Measurements from ENCODE around the gene CASK. TPM values are rescaled to one million over a fixed set of nuclear protein-coding genes. Genes with fewer than 3 reads are reported as not detected.

CASK gene
- total and polyA plus RNA-seq, 4 experiments from 2014 or later: 3.8 to 116 (median 68.6) TPM

DNA sequence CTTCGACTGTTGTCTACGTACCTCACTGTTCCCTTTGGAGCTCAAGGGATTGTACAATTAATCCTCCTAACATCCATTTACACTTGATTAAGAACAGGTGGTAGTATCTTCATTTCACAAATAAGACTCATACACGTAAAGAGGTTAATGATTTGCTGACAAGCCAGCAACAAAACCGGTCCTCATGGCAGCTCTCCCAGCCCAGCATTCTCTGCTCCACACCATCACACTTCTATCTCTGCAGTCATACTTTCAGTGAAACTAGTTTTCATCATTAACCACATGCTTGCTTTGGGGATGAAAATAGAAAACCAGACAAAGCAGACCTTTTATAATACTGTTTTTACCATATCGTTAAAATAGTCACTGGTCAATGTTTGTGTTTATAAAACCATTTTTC is 28.7 kb upstream of the CASK start:
- no peaks in the 10 kb centered on the region for H3K36me3 Mint-ChIP-seq
- Histone ChIP-seq H3K4me1 (ENCODE audit: insufficient read depth, low read length) (no peaks in the 10 kb centered on the region), H3K4me3 (ENCODE audit: low read length in 2 of 2) (no peak overlapping the region), H3K9me3 (ENCODE audit: control insufficient read depth in 1 of 2, low read length in 2 of 2) (no peaks in the 10 kb centered on the region), H3K27me3 (ENCODE audit: insufficient read depth, low read length) (no peaks in the 10 kb centered on the region), H3K36me3 (ENCODE audit: insufficient read depth, low read length) (no peaks in the 10 kb centered on the region), H3K27ac (ENCODE audit: low read depth, low read length) (no peak overlapping the region)
- intact Hi-C loops (cut with micrococcal nuclease): no loop called here
- DNase-seq: no peak
- H3K9me3 Mint-ChIP-seq: no peaks in the 10 kb centered on the region
- H3K4me1 Mint-ChIP-seq: no peaks in the 10 kb centered on the region
- no peak overlapping the region for H3K4me3 Mint-ChIP-seq
- ChIA-PET CTCF (ENCODE audit: partially characterized antibody) (interaction anchor here (0.6 kb wide), 1 partner anchor 837 kb away, joined by 3 read pairs; no protein-coding TSS in a partner anchor), POLR2A (ENCODE audit: partially characterized antibody) (no interaction called here)
- no peaks in the 10 kb centered on the region for H3K27me3 Mint-ChIP-seq
- no peak overlapping the region for H3K27ac Mint-ChIP-seq

DNA sequence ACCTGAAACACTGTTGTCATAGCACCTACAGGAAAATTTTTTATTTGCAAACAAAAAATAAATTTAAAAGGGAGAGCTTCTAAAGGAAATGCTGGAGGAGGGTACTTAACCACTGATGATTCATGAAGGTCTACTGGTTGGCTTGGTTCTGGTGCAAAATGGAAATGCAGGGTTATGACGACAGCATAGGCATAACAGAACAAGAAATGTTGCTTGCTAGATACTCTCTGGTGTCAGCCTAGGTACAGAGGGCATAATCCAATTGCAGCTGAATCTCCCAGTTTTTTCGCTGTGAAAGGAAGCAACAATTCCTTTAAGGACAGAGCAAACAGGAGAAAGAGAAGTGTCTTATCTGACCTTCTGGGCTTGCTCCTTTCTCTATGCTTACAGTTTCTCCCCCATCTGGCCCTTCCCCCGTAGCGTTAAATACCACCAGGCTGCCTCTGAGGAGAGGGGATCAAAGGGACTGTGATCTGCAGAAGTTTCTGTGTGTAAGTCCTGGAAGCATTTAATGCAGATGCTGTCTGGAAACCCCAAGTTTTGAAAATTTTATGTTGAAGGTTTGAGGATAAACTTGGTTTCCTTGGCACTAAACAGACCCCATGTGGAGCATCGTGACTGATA is 23.7 kb upstream of the CASK start:
- CTCF ChIA-PET (ENCODE audit: partially characterized antibody): no interaction called here
- POLR2A ChIA-PET (ENCODE audit: partially characterized antibody): interaction anchor here (0.7 kb wide), 1 partner anchor 204 kb away, joined by 3 read pairs; no protein-coding TSS in a partner anchor
- no peak for DNase-seq

DNA sequence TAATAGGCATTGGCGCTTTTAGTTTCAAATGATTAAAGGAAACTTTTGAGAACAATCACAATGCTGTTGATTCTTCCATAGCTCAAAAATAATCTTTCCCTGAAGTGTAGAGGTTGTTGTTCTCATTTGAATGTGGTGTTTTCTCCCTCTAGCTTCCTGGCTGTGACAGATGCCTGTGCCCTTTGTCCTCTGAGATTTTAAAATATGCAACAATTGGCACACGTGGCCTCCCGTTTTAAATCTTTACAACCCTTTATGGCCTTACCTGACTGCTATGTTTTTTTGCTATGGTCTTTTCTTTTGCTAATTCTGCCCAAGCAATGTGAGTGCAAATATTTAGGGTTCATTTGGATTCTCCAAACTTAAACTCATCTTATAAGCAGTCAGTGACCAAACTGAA is 22.9 kb upstream of the CASK start:
- H3K9me3 ChIP-seq (ENCODE audit: control insufficient read depth in 1 of 2, low read length in 2 of 2): no peaks in the 10 kb centered on the region
- ChIA-PET CTCF (ENCODE audit: partially characterized antibody) (no interaction called here), POLR2A (ENCODE audit: partially characterized antibody) (interaction anchor here (0.7 kb wide), 1 partner anchor 203 kb away, joined by 3 read pairs; no protein-coding TSS in a partner anchor)
- Mint-ChIP-seq H3K27me3 (no peaks in the 10 kb centered on the region), H3K4me3 (no peak overlapping the region), H3K9me3 (no peaks in the 10 kb centered on the region), H3K4me1 (peaks cover 0 to 1% (median 0%) of the 10 kb centered on the region in 4 donors), H3K36me3 (no peaks in the 10 kb centered on the region), H3K27ac (no peak overlapping the region)
- H3K4me1 ChIP-seq (ENCODE audit: insufficient read depth, low read length): no peaks in the 10 kb centered on the region
- no peak overlapping the region for H3K4me3 ChIP-seq (ENCODE audit: low read length in 2 of 2)
- no peak for DNase-seq
- H3K36me3 ChIP-seq (ENCODE audit: insufficient read depth, low read length): no peaks in the 10 kb centered on the region
- no peak overlapping the region for H3K27ac ChIP-seq (ENCODE audit: low read depth, low read length)
- intact Hi-C loops (cut with micrococcal nuclease): no loop called here
- H3K27me3 ChIP-seq (ENCODE audit: insufficient read depth, low read length): no peaks in the 10 kb centered on the region

More for the DNA sequence above, 23.7 kb upstream of the CASK start:
- Mint-ChIP-seq H3K27me3 (no peaks in the 10 kb centered on the region), H3K9me3 (no peaks in the 10 kb centered on the region), H3K4me1 (peaks cover 0 to 1% (median 0%) of the 10 kb centered on the region in 4 donors), H3K4me3 (no peak overlapping the region), H3K27ac (no peak overlapping the region), H3K36me3 (no peaks in the 10 kb centered on the region)
- no peaks in the 10 kb centered on the region for H3K27me3 ChIP-seq (ENCODE audit: insufficient read depth, low read length)
- H3K4me1 ChIP-seq (ENCODE audit: insufficient read depth, low read length): no peaks in the 10 kb centered on the region
- H3K9me3 ChIP-seq (ENCODE audit: control insufficient read depth in 1 of 2, low read length in 2 of 2): no peaks in the 10 kb centered on the region
- no peak overlapping the region for H3K4me3 ChIP-seq (ENCODE audit: low read length in 2 of 2)
- no peaks in the 10 kb centered on the region for H3K36me3 ChIP-seq (ENCODE audit: insufficient read depth, low read length)
- intact Hi-C loops (cut with micrococcal nuclease): no loop called here
- no peak overlapping the region for H3K27ac ChIP-seq (ENCODE audit: low read depth, low read length)

DNA sequence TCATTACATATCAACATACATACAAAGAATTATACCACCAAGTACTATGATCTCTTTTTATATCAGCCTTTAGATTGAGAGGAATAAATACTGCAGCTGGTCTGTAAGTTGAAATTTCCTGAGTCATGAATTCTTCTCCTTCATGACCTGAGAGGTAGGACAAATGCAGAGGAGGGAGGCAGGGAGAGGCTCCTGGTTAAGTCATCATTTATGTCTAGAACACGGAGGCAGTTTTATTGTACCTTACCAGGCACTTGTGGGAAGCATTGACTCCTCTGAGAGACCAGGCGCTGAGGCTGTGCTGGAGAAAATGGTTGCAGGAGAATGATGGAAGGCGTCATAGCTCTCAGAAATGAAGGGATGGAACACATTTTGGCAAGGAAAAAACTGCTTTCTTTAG is 12.5 kb upstream of the CASK start:
- Histone ChIP-seq H3K27me3 (ENCODE audit: insufficient read depth, low read length) (no peaks in the 10 kb centered on the region), H3K27ac (ENCODE audit: low read depth, low read length) (no peak overlapping the region), H3K36me3 (ENCODE audit: insufficient read depth, low read length) (no peaks in the 10 kb centered on the region), H3K4me1 (ENCODE audit: insufficient read depth, low read length) (peaks cover 14% of the 10 kb centered on the region), H3K9me3 (ENCODE audit: control insufficient read depth in 1 of 2, low read length in 2 of 2) (no peaks in the 10 kb centered on the region), H3K4me3 (ENCODE audit: low read length in 2 of 2) (no peak overlapping the region)
- intact Hi-C loops (cut with micrococcal nuclease): no loop called here
- Mint-ChIP-seq H3K4me1 (peaks cover 16 to 41% (median 23%) of the 10 kb centered on the region in 4 donors), H3K9me3 (no peaks in the 10 kb centered on the region), H3K4me3 (peak overlapping the region in 1 of 8 donors; percentile 14), H3K36me3 (no peaks in the 10 kb centered on the region), H3K27me3 (no peaks in the 10 kb centered on the region), H3K27ac (peak overlapping the region in 1 of 7 donors; percentile 2)
- CTCF ChIA-PET (ENCODE audit: partially characterized antibody): no interaction called here
- no peak for DNase-seq
- POLR2A ChIA-PET (ENCODE audit: partially characterized antibody): no interaction called here

DNA sequence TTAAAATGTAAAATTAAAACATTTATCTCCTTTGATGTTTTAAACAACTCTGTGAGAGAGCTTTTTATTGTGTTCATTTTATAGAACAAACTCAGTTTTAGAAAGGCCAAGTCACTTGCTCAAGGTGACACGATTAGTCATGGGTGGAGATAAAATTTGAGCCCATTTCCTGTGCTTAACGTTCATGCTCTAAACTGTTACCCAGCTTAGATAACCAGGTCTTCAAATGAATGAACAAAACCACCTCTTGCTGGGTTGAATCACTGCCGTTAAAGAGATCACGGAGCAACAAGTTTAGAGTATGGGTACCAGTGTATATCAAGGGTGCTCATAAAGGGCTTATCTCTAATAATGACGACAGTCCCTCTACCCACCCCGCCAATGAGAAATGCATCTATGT is 10.2 kb upstream of the CASK start:
- Histone ChIP-seq H3K36me3 (ENCODE audit: insufficient read depth, low read length) (no peaks in the 10 kb centered on the region), H3K27ac (ENCODE audit: low read depth, low read length) (no peak overlapping the region), H3K27me3 (ENCODE audit: insufficient read depth, low read length) (no peaks in the 10 kb centered on the region), H3K9me3 (ENCODE audit: control insufficient read depth in 1 of 2, low read length in 2 of 2) (no peaks in the 10 kb centered on the region), H3K4me1 (ENCODE audit: insufficient read depth, low read length) (peaks cover 14% of the 10 kb centered on the region), H3K4me3 (ENCODE audit: low read length in 2 of 2) (no peak overlapping the region)
- peak in 1 of 5 donors; percentile 38 for DNase-seq
- Mint-ChIP-seq H3K4me3 (peak overlapping the region in 1 of 8 donors; percentile 4), H3K9me3 (no peaks in the 10 kb centered on the region), H3K27me3 (no peaks in the 10 kb centered on the region), H3K4me1 (peaks cover 16 to 39% (median 23%) of the 10 kb centered on the region in 4 donors), H3K27ac (peak overlapping the region in 1 of 7 donors; percentile 79), H3K36me3 (no peaks in the 10 kb centered on the region)
- ChIA-PET POLR2A (ENCODE audit: partially characterized antibody) (interaction anchor here (1.4 kb wide), 1 partner anchor 10 kb away, joined by 5 read pairs; the partner anchor contains the start of gene CASK), CTCF (ENCODE audit: partially characterized antibody) (no interaction called here)
- intact Hi-C loops (cut with micrococcal nuclease): no loop called here

- CTCF ChIA-PET (ENCODE audit: partially characterized antibody): no interaction called here
- H3K27ac ChIP-seq (ENCODE audit: low read depth, low read length): no peak overlapping the region
- H3K4me1 Mint-ChIP-seq: peaks cover 11 to 33% (median 18%) of the 10 kb centered on the region in 4 donors
Measured at GRCh38 chrX:41932885-41933284, 9.5 kb upstream of the CASK start.

GRCh38 chrX:41931591-41931990 is 8.2 kb upstream of the CASK start:
- Mint-ChIP-seq H3K36me3 (no peaks in the 10 kb centered on the region), H3K4me3 (no peak overlapping the region), H3K27ac (no peak overlapping the region), H3K9me3 (no peaks in the 10 kb centered on the region), H3K4me1 (peaks cover 3 to 20% (median 10%) of the 10 kb centered on the region in 4 donors), H3K27me3 (no peaks in the 10 kb centered on the region)
- Histone ChIP-seq H3K27me3 (ENCODE audit: insufficient read depth, low read length) (no peaks in the 10 kb centered on the region), H3K36me3 (ENCODE audit: insufficient read depth, low read length) (no peaks in the 10 kb centered on the region), H3K9me3 (ENCODE audit: control insufficient read depth in 1 of 2, low read length in 2 of 2) (no peaks in the 10 kb centered on the region), H3K4me3 (ENCODE audit: low read length in 2 of 2) (no peak overlapping the region), H3K27ac (ENCODE audit: low read depth, low read length) (no peak overlapping the region), H3K4me1 (ENCODE audit: insufficient read depth, low read length) (no peaks in the 10 kb centered on the region)
- no peak for DNase-seq
- POLR2A ChIA-PET (ENCODE audit: partially characterized antibody): no interaction called here
- CTCF ChIA-PET (ENCODE audit: partially characterized antibody): no interaction called here
- intact Hi-C loops (cut with micrococcal nuclease): no loop called here

More at GRCh38 chrX:41932885-41933284, 9.5 kb upstream of the CASK start:
- no peaks in the 10 kb centered on the region for H3K36me3 Mint-ChIP-seq
- H3K27me3 Mint-ChIP-seq: no peaks in the 10 kb centered on the region
- no peaks in the 10 kb centered on the region for H3K9me3 Mint-ChIP-seq
- POLR2A ChIA-PET (ENCODE audit: partially characterized antibody): interaction anchor here (1.4 kb wide), 1 partner anchor 9 kb away, joined by 5 read pairs; the partner anchor contains the start of gene CASK
- H3K27ac Mint-ChIP-seq: peak overlapping the region in 3 of 7 donors; percentile 4 to 79 (median 26)
- no peaks in the 10 kb centered on the region for H3K9me3 ChIP-seq (ENCODE audit: control insufficient read depth in 1 of 2, low read length in 2 of 2)
- H3K4me3 ChIP-seq (ENCODE audit: low read length in 2 of 2): no peak overlapping the region
- no peaks in the 10 kb centered on the region for H3K36me3 ChIP-seq (ENCODE audit: insufficient read depth, low read length)
- H3K4me3 Mint-ChIP-seq: peak overlapping the region in 6 of 8 donors; percentile 2 to 79 (median 54)
- H3K4me1 ChIP-seq (ENCODE audit: insufficient read depth, low read length): peaks cover 11% of the 10 kb centered on the region
- H3K27me3 ChIP-seq (ENCODE audit: insufficient read depth, low read length): no peaks in the 10 kb centered on the region
- no peak for DNase-seq
- intact Hi-C loops (cut with micrococcal nuclease): no loop called here
